ENCODE data around the gene HPGD.
"Not testable (repeated sequence)": the region's sequence is repeated elsewhere in the genome, so short reads cannot be mapped to it uniquely, and the experiment has no call there.

HPGD gene

GRCh38 chr4:174524242-174524641, 2.0 kb upstream of the HPGD start:
- no peak for DNase-seq

GRCh38 chr4:174523025-174523693, 871 bp upstream of the HPGD start:
- no peak for DNase-seq

- DNase-seq, result no peak
Observed at GRCh38 chr4:174521800-174522182, 497 bp downstream of the HPGD start.

- no peak for DNase-seq
Observed at GRCh38 chr4:174520660-174521059, 1.6 kb downstream of the HPGD start.

GRCh38 chr4:174517502-174518445, 4.5 kb downstream of the HPGD start:
- no peak for DNase-seq

- DNase-seq, result no peak
Observed at GRCh38 chr4:174516794-174517193, 5.5 kb downstream of the HPGD start.

- no peak for DNase-seq
Observed at GRCh38 chr4:174516345-174516744, 5.9 kb downstream of the HPGD start.

GRCh38 chr4:174512745-174513144, 9.5 kb downstream of the HPGD start:
- DNase-seq, result no peak

GRCh38 chr4:174505892-174506291, 16.4 kb downstream of the HPGD start:
- no peak for DNase-seq

GRCh38 chr4:174505007-174505406, 17.3 kb downstream of the HPGD start:
- DNase-seq, result no peak

- no peak for DNase-seq
Observed at GRCh38 chr4:174503079-174503715, 19.1 kb downstream of the HPGD start.

GRCh38 chr4:174496631-174497432, 25.5 kb downstream of the HPGD start:
- DNase-seq, result no peak

GRCh38 chr4:174495626-174496025, 26.7 kb downstream of the HPGD start:
- DNase-seq, result no peak

GRCh38 chr4:174494726-174495125, 27.6 kb downstream of the HPGD start:
- no peak for DNase-seq

- DNase-seq, result no peak
Observed at GRCh38 chr4:174494146-174494545, 28.1 kb downstream of the HPGD start.

- no peak for DNase-seq
Observed at GRCh38 chr4:174490451-174490961, 31.8 kb downstream of the HPGD start.

GRCh38 chr4:174488368-174488767, 33.9 kb downstream of the HPGD start:
- DNase-seq, result not testable (repeated sequence)

GRCh38 chr4:174485025-174485424, 37.3 kb downstream of the HPGD start:
- DNase-seq, result no peak

GRCh38 chr4:174483792-174484191, 38.5 kb downstream of the HPGD start:
- DNase-seq, result no peak

- DNase-seq, result no peak
Observed at GRCh38 chr4:174479140-174479539, 43.1 kb downstream of the HPGD start.

- no peak for DNase-seq
Observed at GRCh38 chr4:174475528-174475927, 46.8 kb downstream of the HPGD start.

- no peak for DNase-seq
Observed at GRCh38 chr4:174474457-174475075, 47.7 kb downstream of the HPGD start.

Data from activated CD4-positive, alpha-beta T cell treated with anti-CD3 and anti-CD28 coated beads for 4 hours (primary cell).